Spleen (tissue), 11 donors: ENCODE measurements around the gene SLC22A5. TPM values are rescaled to one million over a fixed set of nuclear protein-coding genes. Genes with fewer than 3 reads are reported as not detected.

Source experiments
- DNase-seq: peaks from one replicate; pipeline ENCODE4 v3.0.0-alpha.2; 2020
- H3K27ac ChIP-seq, 8 donors: fragments of 200-600 bp; sonication (generic) in 7 of 8; 1 replicate in 4 of 8; 2 replicates in 4 of 8; pipeline versions ENCODE4 v1.5.0 to v1.8.0; 2016 to 2021; ENCODE audit warnings: inconsistent platforms in 4 of 8, mild to moderate bottlenecking in 4 of 8, moderate library complexity in 1 of 8
- H3K27me3 ChIP-seq, 7 donors: fragments of 200-600 bp; sonication (generic) in 6 of 7; replicated peaks in 1 of 7; 1 replicate in 4 of 7; 2 replicates in 3 of 7; pipeline versions ENCODE4 v1.5.0 to v1.8.0; 2016 to 2021; ENCODE audit warnings: inconsistent platforms in 3 of 7, mild to moderate bottlenecking in 1 of 7
- H3K36me3 ChIP-seq, 6 donors: fragments of 200-600 bp; sonication (generic) in 5 of 6; 1 replicate in 4 of 6; 2 replicates in 2 of 6; pipeline versions ENCODE4 v1.5.0 to v1.8.0; 2016 to 2021; ENCODE audit warnings: inconsistent platforms in 2 of 6
- H3K4me1 ChIP-seq, 6 donors: fragments of 200-600 bp; sonication (generic) in 5 of 6; 1 replicate in 3 of 6; 2 replicates in 3 of 6; pipeline versions ENCODE4 v1.5.0 to v1.8.0; 2016 to 2021; ENCODE audit warnings: inconsistent platforms in 3 of 6
- H3K4me3 ChIP-seq, 8 donors: fragments of 200-600 bp; sonication (generic) in 7 of 8; 1 replicate in 4 of 8; 2 replicates in 4 of 8; pipeline versions ENCODE4 v1.5.0 to v1.8.0; 2016 to 2021; ENCODE audit warnings: inconsistent platforms in 4 of 8, mild to moderate bottlenecking in 4 of 8, moderate library complexity in 2 of 8
- H3K9me3 ChIP-seq, 8 donors: fragments of 200-600 bp; sonication (generic) in 7 of 8; 1 replicate in 4 of 8; 2 replicates in 4 of 8; pipeline versions ENCODE4 v1.5.0 to v1.8.0; 2016 to 2021; ENCODE audit warnings: inconsistent platforms in 4 of 8
- POLR2A ChIP-seq, 3 donors: fragments of 450-650 bp; IDR thresholded peaks; one replicate each; pipeline ENCODE4 v1.5.1; 2017; ENCODE audit warnings: antibody characterized with exemption in 3 of 3, mild to moderate bottlenecking in 1 of 3
- POLR2AphosphoS5 ChIP-seq, 3 donors: sonication (generic); formaldehyde crosslinking; IDR thresholded peaks; one replicate each; pipeline ENCODE4 v1.5.1; 2017; ENCODE audit warnings: antibody characterized with exemption in 3 of 3
- WGBS, 5 donors: extraction: QIAGEN DNeasy Blood & Tissue Kit in 3 of 5; methylation state at CpG; one replicate each; pipeline versions ENCODE4 v1.1.5 to v1.1.7; 2013 to 2018; 5-methylcytosine and 5-hydroxymethylcytosine counted together
- intact Hi-C: fragments of 100-400 bp; cut with DNase I; formaldehyde crosslinking; loops from one replicate; pipeline ENCODE4 v1.15.0; 2023; ENCODE audit warnings: low total_unique reads
- polyA plus RNA-seq, 3 donors: library from polyadenylated mRNA; stranded (reverse); fragments of 200-250 nt; gene quantifications; one replicate each; pipeline ENCODE4 v1.2.1, GENCODE V29; 2013
- total RNA-seq, 7 donors: library from RNA; depleted of rRNA in 3 of 7; stranded (reverse); fragments of >200 nt in 3 of 7; fragmentation: NEBNext Ultra II Directional in 4 of 7; extraction: Animal tissue kit (Norgen Biotek cat#: 25700) in 4 of 7; gene quantifications; one replicate each; pipeline versions ENCODE4 v1.1.0 to v1.2.1, GENCODE V29; 2016 to 2021
- TF ChIP-seq, protein P1 (sequence below), 11 experiments: fragments of 200-600 bp in 7 of 11; fragments of 450-650 bp in 4 of 11; sonication (generic) in 4 of 11; IDR thresholded peaks in 8 of 11; conservative IDR thresholded peaks in 3 of 11; 1 replicate in 7 of 11; 2 replicates in 4 of 11; pipeline versions ENCODE4 v1.4.0 to v1.8.0; 2016 to 2021; ENCODE audit warnings: antibody characterized with exemption in 11 of 11, inconsistent platforms in 4 of 11, mild to moderate bottlenecking in 1 of 11
- donor health status: healthy with polysubstance abuse.
- donor health status: DM: no; HTN: no; CAD: no; lungs with moderate emphysema.
- donor health status: DM: no; HTN: no; CAD: no.
- donor health status: Bipolar disorder and iron deficiency.
- donor health status: healthy.
- donor health status: DM: no; HTN: no; CAD: no.
- donor health status: DM: yes; HTN: yes; CAD: no.

The SLC22A5 gene
- total and polyA plus RNA-seq, 10 donors = 2.4 to 9.2 (median 6.7) TPM

DNA sequence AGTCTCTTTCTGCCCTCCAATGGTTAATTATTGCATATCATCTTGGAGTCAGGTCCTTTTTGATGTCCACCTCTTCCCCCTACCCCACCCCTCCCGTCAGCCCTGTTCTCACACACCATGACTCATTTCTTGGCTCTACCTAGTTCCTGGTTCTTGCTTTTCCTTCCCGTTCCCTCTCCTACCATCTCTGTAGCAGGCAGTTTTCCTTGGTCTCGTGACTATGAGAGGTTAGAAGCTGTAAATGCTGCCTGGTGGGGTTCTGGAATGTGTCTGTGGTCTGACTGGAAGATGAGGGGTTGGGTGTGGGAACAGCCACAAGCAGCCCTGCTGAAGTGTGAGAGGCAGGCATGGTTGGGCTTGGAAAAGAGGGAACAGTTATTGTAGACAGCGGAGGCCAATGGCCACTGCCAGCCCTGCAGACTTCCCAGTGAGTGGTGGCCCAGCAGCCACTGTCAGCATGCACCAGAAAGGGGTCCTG lies 18.2 kb downstream of the SLC22A5 start:
- Histone ChIP-seq H3K27me3 (no peaks in the 10 kb centered on the region), H3K9me3 (no peaks in the 10 kb centered on the region), H3K36me3 (peaks cover 0 to 10% (median 0%) of the 10 kb centered on the region in 6 donors), H3K4me3 (peak overlapping the region in 1 of 8 donors; percentile 19), H3K4me1 (peaks cover 22 to 56% (median 49%) of the 10 kb centered on the region in 6 donors), H3K27ac (peak overlapping the region; percentile 64 to 88 (median 82))
- no peak for DNase-seq
- 38 to 57% (median 46%) methylated on average over 4 of the region's 4 CpGs for WGBS, 5 donors
- intact Hi-C loops = loop anchor here (10.0 kb wide), 1 partner anchor 327 kb away; no protein-coding TSS in a partner anchor
- no peak for TF ChIP-seq POLR2A (IDR thresholded peaks at IDR 0.05)
- peak in 2 of 3 donors; percentile 15 to 51 for TF ChIP-seq POLR2AphosphoS5 (IDR thresholded peaks at IDR 0.05)
- TF ChIP-seq, protein P1, sequence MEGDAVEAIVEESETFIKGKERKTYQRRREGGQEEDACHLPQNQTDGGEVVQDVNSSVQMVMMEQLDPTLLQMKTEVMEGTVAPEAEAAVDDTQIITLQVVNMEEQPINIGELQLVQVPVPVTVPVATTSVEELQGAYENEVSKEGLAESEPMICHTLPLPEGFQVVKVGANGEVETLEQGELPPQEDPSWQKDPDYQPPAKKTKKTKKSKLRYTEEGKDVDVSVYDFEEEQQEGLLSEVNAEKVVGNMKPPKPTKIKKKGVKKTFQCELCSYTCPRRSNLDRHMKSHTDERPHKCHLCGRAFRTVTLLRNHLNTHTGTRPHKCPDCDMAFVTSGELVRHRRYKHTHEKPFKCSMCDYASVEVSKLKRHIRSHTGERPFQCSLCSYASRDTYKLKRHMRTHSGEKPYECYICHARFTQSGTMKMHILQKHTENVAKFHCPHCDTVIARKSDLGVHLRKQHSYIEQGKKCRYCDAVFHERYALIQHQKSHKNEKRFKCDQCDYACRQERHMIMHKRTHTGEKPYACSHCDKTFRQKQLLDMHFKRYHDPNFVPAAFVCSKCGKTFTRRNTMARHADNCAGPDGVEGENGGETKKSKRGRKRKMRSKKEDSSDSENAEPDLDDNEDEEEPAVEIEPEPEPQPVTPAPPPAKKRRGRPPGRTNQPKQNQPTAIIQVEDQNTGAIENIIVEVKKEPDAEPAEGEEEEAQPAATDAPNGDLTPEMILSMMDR (IDR thresholded peaks at IDR 0.05 in 8 of 11, conservative IDR thresholded peaks at IDR 0.05 in 3 of 11) = peak in 1 of 11 experiments; percentile 14

DNA sequence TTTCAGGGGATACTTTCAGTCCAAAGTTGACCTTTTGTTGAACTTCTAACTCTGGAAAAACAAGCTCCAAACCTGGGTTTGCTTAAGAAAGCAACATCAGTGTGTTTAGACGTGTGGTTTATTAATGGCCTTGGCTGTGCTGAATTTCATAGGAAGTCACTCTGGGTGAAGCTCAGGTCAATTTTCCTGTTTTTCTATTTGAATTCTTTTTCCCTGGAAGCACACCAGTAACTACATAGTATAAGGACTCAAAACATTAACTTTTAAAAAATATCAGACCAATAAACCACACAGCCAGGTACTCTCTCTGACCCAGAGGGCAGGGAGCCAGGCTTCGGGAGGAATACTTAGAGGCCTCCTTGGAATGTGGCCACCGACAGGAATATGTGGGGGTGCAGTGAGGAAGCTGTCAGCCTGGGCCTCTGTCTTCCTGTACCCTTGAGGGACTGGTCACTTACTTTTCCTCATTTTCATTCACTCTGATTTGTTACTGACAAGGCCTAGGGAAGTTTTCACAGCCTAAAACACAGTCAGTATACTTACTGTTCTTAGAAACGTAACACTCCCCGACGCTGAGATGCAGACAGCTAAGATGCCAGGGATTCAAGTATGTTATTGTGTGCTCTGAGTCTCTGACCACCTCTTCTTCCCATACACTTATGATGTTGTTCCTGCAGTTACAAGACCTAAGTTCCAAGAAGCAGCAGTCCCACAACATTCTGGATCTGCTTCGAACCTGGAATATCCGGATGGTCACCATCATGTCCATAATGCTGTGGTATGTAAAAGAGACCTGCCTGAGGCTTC lies 18.9 kb downstream of the SLC22A5 start:
- intact Hi-C loops = loop anchor here (10.0 kb wide), 1 partner anchor 326 kb away; no protein-coding TSS in a partner anchor
- H3K27me3 ChIP-seq = no peaks in the 10 kb centered on the region
- no peaks in the 10 kb centered on the region for H3K9me3 ChIP-seq
- peaks cover 22 to 56% (median 49%) of the 10 kb centered on the region in 6 donors for H3K4me1 ChIP-seq
- TF ChIP-seq, protein P1 (IDR thresholded peaks at IDR 0.05 in 8 of 11, conservative IDR thresholded peaks at IDR 0.05 in 3 of 11) = no peak
- peak in 1 of 3 donors; percentile 12 for TF ChIP-seq POLR2AphosphoS5 (IDR thresholded peaks at IDR 0.05)
- peak overlapping the region in 1 of 8 donors; percentile 19 for H3K4me3 ChIP-seq
- DNase-seq = no peak
- H3K36me3 ChIP-seq = peaks cover 0 to 18% (median 0%) of the 10 kb centered on the region in 6 donors
- WGBS, 5 donors = 54 to 69% (median 61%) methylated on average over 8 of the region's 8 CpGs
- H3K27ac ChIP-seq = peak overlapping the region; percentile 24 to 88 (median 82)

DNA sequence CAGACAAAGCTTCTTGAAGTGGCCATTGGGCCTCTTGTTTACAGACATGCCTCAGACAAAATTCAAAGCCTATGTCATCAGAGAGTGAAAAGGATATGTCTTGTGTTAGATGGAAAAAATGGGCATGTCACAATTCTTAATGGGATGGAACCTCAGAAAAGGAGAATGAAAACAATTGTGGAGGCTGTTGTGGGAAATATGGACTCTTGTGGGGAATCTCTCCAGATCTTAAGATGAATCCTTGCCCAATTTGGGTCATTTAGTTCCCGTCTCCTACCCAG lies 19.5 kb downstream of the SLC22A5 start:
- intact Hi-C loops = loop anchor here (10.0 kb wide), 1 partner anchor 326 kb away; no protein-coding TSS in a partner anchor
- no peaks in the 10 kb centered on the region for H3K27me3 ChIP-seq
- WGBS, 5 donors = 88 to 100% (median 96%) methylated on average over 1 of the region's 1 CpG
- H3K9me3 ChIP-seq = no peaks in the 10 kb centered on the region
- peaks cover 0 to 23% (median 0%) of the 10 kb centered on the region in 6 donors for H3K36me3 ChIP-seq
- H3K4me1 ChIP-seq = peaks cover 22 to 59% (median 49%) of the 10 kb centered on the region in 6 donors
- no peak overlapping the region for H3K4me3 ChIP-seq
- TF ChIP-seq POLR2AphosphoS5 (IDR thresholded peaks at IDR 0.05) (no peak), POLR2A (IDR thresholded peaks at IDR 0.05) (no peak)
- TF ChIP-seq, protein P1 (IDR thresholded peaks at IDR 0.05 in 8 of 11, conservative IDR thresholded peaks at IDR 0.05 in 3 of 11) = no peak
- H3K27ac ChIP-seq = peak overlapping the region in 7 of 8 donors; percentile 73 to 88 (median 82)
- DNase-seq = no peak
